ENCODE measurements around the gene TIMM17B.
"Not testable (repeated sequence)": the region's sequence is repeated elsewhere in the genome, so short reads cannot be mapped to it uniquely, and the experiment has no call there.

TIMM17B gene

GRCh38 chrX:48893556-48894348 lies 3.8 kb downstream of the TIMM17B start:
- DNase-seq, result no peak

DNA sequence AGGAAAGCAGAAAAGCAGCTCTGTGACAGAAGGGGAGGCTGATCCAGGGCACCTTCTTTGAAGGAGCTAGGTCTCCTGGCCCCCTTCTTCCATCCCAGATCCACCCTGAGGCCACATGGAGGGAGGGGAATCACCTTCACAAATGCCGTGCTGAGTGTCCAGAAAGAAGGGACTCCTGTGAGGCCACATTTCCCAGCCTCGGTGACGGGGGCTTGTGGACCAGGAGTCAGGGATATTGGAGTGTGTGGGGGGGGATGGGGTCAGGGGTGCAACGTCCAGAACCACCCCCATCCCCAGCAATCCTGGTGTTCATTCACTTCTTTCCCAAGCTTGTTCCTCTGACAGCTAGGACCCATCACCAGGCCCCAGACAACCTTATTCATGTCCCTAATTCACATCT lies 4.7 kb downstream of the TIMM17B start:
- DNase-seq, result no peak

- DNase-seq, result peak; percentile 80
Measured at GRCh38 chrX:48891402-48892288, 5.9 kb downstream of the TIMM17B start.

GRCh38 chrX:48890934-48891401 lies 6.6 kb downstream of the TIMM17B start:
- DNase-seq, result no peak

DNA sequence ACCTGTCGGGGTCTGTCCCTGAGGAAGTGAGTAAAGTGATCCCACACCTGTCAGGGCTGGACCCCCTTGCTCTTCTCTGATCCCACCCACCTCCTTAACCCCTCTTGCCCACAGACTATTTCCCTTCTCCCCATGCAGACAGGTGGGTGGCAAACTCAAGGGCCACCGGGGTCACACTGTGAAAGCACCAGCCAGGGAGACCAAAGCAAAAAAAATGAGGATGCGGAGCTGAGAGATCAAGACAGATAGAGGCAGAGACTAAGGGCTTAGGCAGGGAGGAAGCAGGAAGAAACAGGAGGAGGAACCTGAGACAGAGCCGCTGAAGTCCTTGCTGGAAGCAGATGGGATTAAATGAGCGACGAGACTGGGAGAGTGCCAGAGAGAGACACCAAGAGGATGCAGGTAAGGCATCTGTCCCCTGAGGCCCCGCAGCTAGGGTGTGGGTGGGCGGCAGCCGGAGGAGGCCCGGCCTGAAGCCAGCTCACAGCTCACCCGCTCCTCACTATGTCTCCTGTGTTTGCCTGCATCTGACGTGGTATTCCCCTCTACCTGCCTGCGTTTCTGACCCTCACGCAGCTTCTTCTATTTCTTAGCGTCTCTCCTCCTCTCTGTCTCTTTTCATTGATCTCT lies 7.2 kb downstream of the TIMM17B start:
- DNase-seq, result no peak

DNA sequence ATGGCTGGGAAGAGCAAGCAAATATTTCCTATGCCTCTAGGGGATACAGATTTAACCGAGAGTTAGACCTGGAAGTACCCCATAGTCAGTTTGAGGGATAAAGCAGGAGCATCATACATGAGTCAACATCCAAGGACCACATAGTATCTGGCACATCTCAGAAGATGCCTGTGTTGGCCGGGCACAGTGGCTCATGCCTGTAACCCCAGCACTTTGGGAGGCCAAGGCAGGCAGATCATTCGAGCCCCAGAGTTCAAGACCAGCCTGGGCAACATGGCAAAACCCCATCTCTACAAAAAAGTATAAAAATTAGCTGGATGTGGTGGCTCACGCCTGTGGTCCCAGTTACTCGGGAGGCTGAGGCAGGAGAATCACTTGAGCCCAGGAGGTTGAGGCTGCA lies 11.0 kb downstream of the TIMM17B start:
- not testable (repeated sequence) for DNase-seq

- DNase-seq, result no peak
Measured at GRCh38 chrX:48883729-48884128, 13.8 kb downstream of the TIMM17B start.

DNA sequence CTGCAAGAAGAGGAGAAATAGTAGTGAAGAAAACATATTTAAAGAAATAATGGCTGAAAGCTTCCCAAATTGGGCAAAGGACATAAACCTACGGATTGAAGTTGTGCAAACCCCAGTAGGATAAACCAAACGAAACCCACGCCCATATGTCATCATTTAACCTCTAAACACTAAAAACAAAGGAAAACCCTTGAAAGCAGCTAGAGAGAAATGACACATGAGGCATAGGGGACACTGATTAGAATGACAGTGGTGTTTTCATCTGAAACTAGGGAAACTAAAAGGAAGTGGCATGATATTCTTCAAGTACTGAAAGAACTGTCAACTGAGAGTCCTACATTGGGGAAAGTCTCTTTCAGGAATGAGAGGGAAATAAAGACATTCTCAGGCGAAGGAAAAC lies 20.6 kb downstream of the TIMM17B start:
- DNase-seq, result not testable (repeated sequence)

DNA sequence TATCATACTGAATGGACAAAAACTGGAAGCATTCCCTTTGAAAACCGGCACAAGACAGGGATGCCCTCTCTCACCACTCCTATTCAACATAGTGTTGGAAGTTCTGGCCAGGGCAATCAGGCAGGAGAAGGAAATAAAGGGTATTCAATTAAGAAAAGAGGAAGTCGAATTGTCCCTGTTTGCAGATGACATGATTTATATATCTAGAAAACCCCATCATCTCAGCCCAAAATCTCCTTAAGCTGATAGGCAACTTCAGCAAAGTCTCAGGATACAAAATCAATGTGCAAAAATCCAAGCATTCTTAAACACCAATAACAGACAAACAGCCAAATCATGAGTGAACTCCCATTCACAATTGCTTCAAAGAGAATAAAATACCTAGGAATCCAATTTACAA lies 25.6 kb downstream of the TIMM17B start:
- DNase-seq, result not testable (repeated sequence)

DNA sequence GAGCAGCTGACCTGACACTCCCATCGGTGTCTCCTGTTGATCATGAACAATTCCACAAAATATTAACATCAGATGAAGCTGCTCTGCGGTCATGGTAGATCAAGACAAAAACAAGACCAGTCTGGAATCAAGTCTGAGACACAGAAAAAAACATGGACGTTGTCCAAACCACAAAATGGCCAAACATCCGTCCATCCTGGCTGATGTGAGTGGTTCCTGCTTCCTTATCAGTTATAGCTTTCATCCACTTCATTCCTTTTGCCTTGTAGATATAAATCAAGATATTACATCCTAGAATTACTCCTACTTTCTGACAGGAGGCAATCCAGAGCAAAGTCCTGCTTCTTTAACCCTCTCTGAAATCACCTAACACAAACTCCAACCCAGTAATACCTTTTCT lies 33.4 kb downstream of the TIMM17B start:
- DNase-seq, result no peak

DNA sequence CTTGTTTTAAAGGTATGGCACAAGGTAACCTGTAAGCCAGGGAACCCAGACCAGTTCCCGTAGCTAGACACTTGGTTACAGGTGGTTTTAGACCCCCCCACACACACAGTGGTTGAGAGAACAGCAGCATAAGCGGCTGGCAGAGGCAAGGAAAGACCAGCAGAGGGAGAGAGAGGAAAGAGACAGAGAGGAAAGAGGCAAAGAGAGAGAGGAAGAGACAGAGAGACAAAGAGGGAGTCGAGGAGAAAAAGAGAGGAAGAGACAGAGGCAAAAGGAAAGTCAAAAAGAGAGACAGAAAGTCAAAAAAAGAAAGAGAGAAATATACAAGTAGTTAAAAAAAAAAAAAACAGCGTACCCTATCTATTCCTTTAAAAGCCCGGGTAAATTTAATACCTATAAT lies 42.7 kb downstream of the TIMM17B start:
- DNase-seq, result no peak

DNA sequence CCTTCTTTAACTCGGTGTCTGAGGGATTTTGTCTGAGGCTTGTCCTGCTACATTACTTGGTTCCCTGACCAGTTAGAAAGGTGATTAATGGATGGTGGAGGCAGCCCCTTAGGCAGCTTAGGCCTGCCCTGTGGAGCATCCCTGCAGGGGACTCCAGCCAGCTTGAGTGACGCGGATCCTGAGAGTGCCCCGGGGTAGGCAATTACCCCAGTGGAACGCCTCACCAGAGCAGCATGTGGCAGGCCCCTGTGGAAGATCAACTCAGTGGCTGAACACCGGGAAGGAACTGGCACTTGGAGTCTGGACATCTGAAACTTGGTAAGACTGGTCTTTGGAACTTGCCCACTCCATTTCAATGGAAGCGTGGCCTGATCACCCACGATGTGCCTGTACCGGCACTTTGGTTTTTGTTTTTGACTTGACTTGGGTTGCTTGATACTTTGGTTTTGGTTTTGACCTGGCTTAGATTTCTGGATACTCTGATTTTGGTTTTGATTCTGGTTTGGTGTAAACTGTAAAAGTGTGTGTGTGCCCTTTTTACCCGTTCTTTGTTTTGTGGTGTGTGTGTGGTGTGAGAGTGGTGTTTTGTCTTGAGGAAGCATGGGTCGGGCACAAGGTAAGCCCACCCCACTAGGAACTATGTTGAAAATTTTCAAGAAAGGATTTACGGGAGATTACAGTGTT lies 43.3 kb downstream of the TIMM17B start:
- not testable (repeated sequence) for DNase-seq

- DNase-seq, result not testable (repeated sequence)
Measured at GRCh38 chrX:48853494-48853893, 44.1 kb downstream of the TIMM17B start.

GRCh38 chrX:48852857-48853256 lies 44.7 kb downstream of the TIMM17B start:
- DNase-seq, result no peak

GRCh38 chrX:48848847-48849246 lies 48.7 kb downstream of the TIMM17B start:
- DNase-seq, result no peak
